Measurements from ENCODE around the gene ARHGEF4. TPM values are rescaled to one million over a fixed set of nuclear protein-coding genes. Genes with fewer than 3 reads are reported as not detected.

ARHGEF4 gene
- total and polyA plus RNA-seq, 2 experiments from 2014 or later: 4.6 to 16.6 TPM

DNA sequence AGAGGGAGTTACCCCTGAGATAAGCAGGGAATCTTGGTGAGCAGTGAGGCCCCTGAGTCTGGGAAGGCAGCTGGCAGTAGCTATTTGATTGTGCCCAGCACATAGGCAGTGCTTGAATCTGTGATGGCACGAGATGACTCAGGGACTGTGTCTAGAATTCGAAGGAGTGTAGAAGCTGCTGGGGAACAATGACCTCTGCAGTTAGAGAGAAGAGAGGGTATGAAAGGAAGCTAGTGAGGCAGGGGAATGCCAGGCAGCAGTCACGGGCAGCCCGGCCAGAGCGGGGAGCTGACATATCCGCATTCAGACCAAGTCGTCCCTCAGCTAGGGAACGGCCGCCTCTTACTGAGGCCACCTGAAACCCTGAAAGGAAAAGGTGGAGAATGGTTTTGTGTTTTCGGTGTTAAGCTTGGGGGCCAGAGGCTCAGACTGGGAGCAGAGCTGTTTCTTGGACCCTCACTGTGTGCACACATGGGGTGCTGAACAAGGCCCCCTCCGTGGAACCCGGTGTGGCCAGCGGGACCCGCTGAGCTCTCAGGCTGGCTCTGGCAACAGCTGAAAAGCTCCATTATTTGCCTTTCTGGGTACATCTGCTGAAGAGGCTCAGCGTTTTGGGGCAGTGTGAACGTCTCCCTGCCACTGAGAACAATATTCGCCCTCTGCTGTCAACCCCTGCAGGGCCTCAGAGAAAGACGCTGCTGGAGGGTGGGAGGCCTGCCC, 32.9 kb downstream of the ARHGEF4 start:
- Histone ChIP-seq H3F3A (replicated peaks; ENCODE audit: low read depth) (no peaks in the 10 kb centered on the region), H3K9me2 (ENCODE audit: insufficient read depth) (no peaks in the 10 kb centered on the region), H3K4me1 (ENCODE audit: insufficient read depth) (no peaks in the 10 kb centered on the region), H3K27me3 (ENCODE audit: insufficient read depth) (no peaks in the 10 kb centered on the region), H2AFZ (no peak overlapping the region), H3K4me3 (no peak overlapping the region), H3K36me3 (ENCODE audit: insufficient read depth) (no peaks in the 10 kb centered on the region), H3K27ac (ENCODE audit: low read depth) (no peak overlapping the region), H3K79me2 (replicated peaks; ENCODE audit: insufficient read depth) (no peaks in the 10 kb centered on the region), H3K4me2 (no peak overlapping the region), H4K20me1 (replicated peaks; ENCODE audit: insufficient read depth) (no peaks in the 10 kb centered on the region)
- DNase-seq (ENCODE audit: low spot score) (no peak), ATAC-seq (no peak)
- no peaks in the 10 kb centered on the region for H3K9me3 Mint-ChIP-seq
- peaks cover 6% of the 10 kb centered on the region for H3K27me3 Mint-ChIP-seq (ENCODE audit: insufficient read depth, low read depth, poor library complexity)
- TF ChIP-seq NANOG (IDR thresholded peaks at IDR 0.05; ENCODE audit: borderline replicate concordance): no peak
- TF ChIP-seq, protein P1, sequence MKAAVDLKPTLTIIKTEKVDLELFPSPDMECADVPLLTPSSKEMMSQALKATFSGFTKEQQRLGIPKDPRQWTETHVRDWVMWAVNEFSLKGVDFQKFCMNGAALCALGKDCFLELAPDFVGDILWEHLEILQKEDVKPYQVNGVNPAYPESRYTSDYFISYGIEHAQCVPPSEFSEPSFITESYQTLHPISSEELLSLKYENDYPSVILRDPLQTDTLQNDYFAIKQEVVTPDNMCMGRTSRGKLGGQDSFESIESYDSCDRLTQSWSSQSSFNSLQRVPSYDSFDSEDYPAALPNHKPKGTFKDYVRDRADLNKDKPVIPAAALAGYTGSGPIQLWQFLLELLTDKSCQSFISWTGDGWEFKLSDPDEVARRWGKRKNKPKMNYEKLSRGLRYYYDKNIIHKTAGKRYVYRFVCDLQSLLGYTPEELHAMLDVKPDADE (IDR thresholded peaks at IDR 0.05): no peak
- no peak for TF ChIP-seq ZNF331 (CRISPR knock-in tag; IDR thresholded peaks at IDR 0.05; ENCODE audit: low read depth)
- no peak for TF ChIP-seq STAT1 (IDR thresholded peaks at IDR 0.05; ENCODE audit: unreplicated experiment)
- TF ChIP-seq CREB1 (CRISPR knock-in tag; IDR thresholded peaks at IDR 0.05; ENCODE audit: low read depth): no peak
- no peaks in the 10 kb centered on the region for H3K36me3 Mint-ChIP-seq (ENCODE audit: low read depth)
- no peak overlapping the region for H3K4me3 Mint-ChIP-seq
- H3K27ac Mint-ChIP-seq: no peak overlapping the region
- peaks cover 5% of the 10 kb centered on the region; the same call in 2 of the 3 replicates for H3K4me1 Mint-ChIP-seq

DNA sequence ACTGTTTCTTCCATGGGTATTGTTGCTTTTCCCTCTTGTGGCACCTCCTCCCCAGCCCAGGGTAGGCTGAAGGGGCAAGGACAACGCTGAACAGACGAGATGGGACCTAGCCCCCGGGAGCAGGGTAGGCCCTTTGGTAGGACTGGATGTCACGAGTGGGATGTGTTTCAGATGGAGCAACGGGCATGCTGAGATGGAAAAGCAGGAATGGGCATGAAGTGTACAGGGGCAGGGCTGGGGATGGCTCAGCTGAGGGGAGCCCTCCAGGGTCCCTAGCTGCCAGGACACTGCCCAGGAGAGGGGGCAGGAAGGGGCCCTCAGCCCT, 33.4 kb downstream of the ARHGEF4 start:
- Histone ChIP-seq H3K27me3 (ENCODE audit: insufficient read depth) (no peaks in the 10 kb centered on the region), H3K4me3 (no peak overlapping the region), H3K4me2 (no peak overlapping the region), H3K9me2 (ENCODE audit: insufficient read depth) (no peaks in the 10 kb centered on the region), H3K79me2 (replicated peaks; ENCODE audit: insufficient read depth) (no peaks in the 10 kb centered on the region), H2AFZ (no peak overlapping the region), H3K4me1 (ENCODE audit: insufficient read depth) (no peaks in the 10 kb centered on the region), H3F3A (replicated peaks; ENCODE audit: low read depth) (no peaks in the 10 kb centered on the region), H3K36me3 (ENCODE audit: insufficient read depth) (no peaks in the 10 kb centered on the region), H3K27ac (ENCODE audit: low read depth) (no peak overlapping the region), H4K20me1 (replicated peaks; ENCODE audit: insufficient read depth) (no peaks in the 10 kb centered on the region)
- H3K9me3 Mint-ChIP-seq: no peaks in the 10 kb centered on the region
- ATAC-seq: no peak
- no peak overlapping the region for H3K4me3 Mint-ChIP-seq
- DNase-seq (ENCODE audit: low spot score): no peak
- no peak overlapping the region for H3K27ac Mint-ChIP-seq
- H3K4me1 Mint-ChIP-seq: peaks cover 5% of the 10 kb centered on the region; the same call in 2 of the 3 replicates
- no peaks in the 10 kb centered on the region for H3K36me3 Mint-ChIP-seq (ENCODE audit: low read depth)
- H3K27me3 Mint-ChIP-seq (ENCODE audit: insufficient read depth, low read depth, poor library complexity): peaks cover 6% of the 10 kb centered on the region
- no peak for TF ChIP-seq NANOG (IDR thresholded peaks at IDR 0.05; ENCODE audit: borderline replicate concordance)
- no peak for TF ChIP-seq POLR2AphosphoS5 (IDR thresholded peaks at IDR 0.05; ENCODE audit: low read depth)
- TF ChIP-seq, protein P1 (IDR thresholded peaks at IDR 0.05): no peak
- TF ChIP-seq, protein P2, sequence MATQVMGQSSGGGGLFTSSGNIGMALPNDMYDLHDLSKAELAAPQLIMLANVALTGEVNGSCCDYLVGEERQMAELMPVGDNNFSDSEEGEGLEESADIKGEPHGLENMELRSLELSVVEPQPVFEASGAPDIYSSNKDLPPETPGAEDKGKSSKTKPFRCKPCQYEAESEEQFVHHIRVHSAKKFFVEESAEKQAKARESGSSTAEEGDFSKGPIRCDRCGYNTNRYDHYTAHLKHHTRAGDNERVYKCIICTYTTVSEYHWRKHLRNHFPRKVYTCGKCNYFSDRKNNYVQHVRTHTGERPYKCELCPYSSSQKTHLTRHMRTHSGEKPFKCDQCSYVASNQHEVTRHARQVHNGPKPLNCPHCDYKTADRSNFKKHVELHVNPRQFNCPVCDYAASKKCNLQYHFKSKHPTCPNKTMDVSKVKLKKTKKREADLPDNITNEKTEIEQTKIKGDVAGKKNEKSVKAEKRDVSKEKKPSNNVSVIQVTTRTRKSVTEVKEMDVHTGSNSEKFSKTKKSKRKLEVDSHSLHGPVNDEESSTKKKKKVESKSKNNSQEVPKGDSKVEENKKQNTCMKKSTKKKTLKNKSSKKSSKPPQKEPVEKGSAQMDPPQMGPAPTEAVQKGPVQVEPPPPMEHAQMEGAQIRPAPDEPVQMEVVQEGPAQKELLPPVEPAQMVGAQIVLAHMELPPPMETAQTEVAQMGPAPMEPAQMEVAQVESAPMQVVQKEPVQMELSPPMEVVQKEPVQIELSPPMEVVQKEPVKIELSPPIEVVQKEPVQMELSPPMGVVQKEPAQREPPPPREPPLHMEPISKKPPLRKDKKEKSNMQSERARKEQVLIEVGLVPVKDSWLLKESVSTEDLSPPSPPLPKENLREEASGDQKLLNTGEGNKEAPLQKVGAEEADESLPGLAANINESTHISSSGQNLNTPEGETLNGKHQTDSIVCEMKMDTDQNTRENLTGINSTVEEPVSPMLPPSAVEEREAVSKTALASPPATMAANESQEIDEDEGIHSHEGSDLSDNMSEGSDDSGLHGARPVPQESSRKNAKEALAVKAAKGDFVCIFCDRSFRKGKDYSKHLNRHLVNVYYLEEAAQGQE (IDR thresholded peaks at IDR 0.05; ENCODE audit: unreplicated experiment): no peak
- TF ChIP-seq JUNB (IDR thresholded peaks at IDR 0.05; ENCODE audit: unreplicated experiment): no peak
- no peak for TF ChIP-seq ZNF114 (CRISPR knock-in tag; IDR thresholded peaks at IDR 0.05)
- TF ChIP-seq, protein P3, sequence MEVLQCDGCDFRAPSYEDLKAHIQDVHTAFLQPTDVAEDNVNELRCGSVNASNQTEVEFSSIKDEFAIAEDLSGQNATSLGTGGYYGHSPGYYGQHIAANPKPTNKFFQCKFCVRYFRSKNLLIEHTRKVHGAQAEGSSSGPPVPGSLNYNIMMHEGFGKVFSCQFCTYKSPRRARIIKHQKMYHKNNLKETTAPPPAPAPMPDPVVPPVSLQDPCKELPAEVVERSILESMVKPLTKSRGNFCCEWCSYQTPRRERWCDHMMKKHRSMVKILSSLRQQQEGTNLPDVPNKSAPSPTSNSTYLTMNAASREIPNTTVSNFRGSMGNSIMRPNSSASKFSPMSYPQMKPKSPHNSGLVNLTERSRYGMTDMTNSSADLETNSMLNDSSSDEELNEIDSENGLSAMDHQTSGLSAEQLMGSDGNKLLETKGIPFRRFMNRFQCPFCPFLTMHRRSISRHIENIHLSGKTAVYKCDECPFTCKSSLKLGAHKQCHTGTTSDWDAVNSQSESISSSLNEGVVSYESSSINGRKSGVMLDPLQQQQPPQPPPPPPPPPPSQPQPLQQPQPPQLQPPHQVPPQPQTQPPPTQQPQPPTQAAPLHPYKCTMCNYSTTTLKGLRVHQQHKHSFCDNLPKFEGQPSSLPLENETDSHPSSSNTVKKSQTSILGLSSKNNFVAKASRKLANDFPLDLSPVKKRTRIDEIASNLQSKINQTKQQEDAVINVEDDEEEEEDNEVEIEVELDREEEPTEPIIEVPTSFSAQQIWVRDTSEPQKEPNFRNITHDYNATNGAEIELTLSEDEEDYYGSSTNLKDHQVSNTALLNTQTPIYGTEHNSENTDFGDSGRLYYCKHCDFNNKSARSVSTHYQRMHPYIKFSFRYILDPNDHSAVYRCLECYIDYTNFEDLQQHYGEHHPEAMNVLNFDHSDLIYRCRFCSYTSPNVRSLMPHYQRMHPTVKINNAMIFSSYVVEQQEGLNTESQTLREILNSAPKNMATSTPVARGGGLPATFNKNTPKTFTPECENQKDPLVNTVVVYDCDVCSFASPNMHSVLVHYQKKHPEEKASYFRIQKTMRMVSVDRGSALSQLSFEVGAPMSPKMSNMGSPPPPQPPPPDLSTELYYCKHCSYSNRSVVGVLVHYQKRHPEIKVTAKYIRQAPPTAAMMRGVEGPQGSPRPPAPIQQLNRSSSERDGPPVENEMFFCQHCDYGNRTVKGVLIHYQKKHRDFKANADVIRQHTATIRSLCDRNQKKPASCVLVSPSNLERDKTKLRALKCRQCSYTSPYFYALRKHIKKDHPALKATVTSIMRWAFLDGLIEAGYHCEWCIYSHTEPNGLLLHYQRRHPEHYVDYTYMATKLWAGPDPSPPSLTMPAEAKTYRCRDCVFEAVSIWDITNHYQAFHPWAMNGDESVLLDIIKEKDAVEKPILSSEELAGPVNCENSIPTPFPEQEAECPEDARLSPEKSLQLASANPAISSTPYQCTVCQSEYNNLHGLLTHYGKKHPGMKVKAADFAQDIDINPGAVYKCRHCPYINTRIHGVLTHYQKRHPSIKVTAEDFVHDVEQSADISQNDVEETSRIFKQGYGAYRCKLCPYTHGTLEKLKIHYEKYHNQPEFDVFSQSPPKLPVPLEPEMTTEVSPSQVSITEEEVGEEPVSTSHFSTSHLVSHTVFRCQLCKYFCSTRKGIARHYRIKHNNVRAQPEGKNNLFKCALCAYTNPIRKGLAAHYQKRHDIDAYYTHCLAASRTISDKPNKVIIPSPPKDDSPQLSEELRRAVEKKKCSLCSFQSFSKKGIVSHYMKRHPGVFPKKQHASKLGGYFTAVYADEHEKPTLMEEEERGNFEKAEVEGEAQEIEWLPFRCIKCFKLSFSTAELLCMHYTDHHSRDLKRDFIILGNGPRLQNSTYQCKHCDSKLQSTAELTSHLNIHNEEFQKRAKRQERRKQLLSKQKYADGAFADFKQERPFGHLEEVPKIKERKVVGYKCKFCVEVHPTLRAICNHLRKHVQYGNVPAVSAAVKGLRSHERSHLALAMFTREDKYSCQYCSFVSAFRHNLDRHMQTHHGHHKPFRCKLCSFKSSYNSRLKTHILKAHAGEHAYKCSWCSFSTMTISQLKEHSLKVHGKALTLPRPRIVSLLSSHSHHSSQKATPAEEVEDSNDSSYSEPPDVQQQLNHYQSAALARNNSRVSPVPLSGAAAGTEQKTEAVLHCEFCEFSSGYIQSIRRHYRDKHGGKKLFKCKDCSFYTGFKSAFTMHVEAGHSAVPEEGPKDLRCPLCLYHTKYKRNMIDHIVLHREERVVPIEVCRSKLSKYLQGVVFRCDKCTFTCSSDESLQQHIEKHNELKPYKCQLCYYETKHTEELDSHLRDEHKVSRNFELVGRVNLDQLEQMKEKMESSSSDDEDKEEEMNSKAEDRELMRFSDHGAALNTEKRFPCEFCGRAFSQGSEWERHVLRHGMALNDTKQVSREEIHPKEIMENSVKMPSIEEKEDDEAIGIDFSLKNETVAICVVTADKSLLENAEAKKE (CRISPR knock-in tag; IDR thresholded peaks at IDR 0.05): no peak

All from GM23338 (cell line).